Kidney (tissue), 14 donors: Measurements from ENCODE around the gene SEMA3A. TPM values are rescaled to one million over a fixed set of nuclear protein-coding genes. Genes with fewer than 3 reads are reported as not detected.

Experiments
- DNase-seq, 5 donors: peaks; one replicate each; pipeline ENCODE4 v3.0.0-alpha.2; 2013 to 2020
- FAIRE-seq: peaks from 2 replicates; lab custom pipeline; 2012; peaks lifted over from hg19 to GRCh38; lab: Jason Lieb, UNC
- H3K27ac ChIP-seq, 2 donors: one replicate each; pipeline ENCODE4 v1.7.0; 2013; ENCODE audit warnings: low read depth in 2 of 2, low read length in 2 of 2, inconsistent platforms in 1 of 2
- H3K27me3 ChIP-seq: one replicate; pipeline ENCODE4 v1.7.1; 2013; ENCODE audit warnings: low read length, inconsistent platforms; ENCODE audit not compliant: control insufficient read depth, insufficient read depth
- H3K36me3 ChIP-seq, 3 donors: one replicate each; pipeline versions ENCODE4 v1.7.0 to v1.7.1; 2013; ENCODE audit warnings: low read length in 3 of 3, control low read depth in 1 of 3, inconsistent platforms in 1 of 3; ENCODE audit not compliant: insufficient read depth in 3 of 3, control insufficient read depth in 2 of 3
- H3K4me1 ChIP-seq, 3 donors: one replicate each; pipeline versions ENCODE4 v1.7.0 to v1.7.1; 2013; ENCODE audit warnings: low read length in 3 of 3, inconsistent platforms in 1 of 3, low read depth in 1 of 3; ENCODE audit not compliant: control insufficient read depth in 2 of 3, insufficient read depth in 2 of 3
- H3K4me3 ChIP-seq, 3 donors: one replicate each; pipeline versions ENCODE4 v1.7.0 to v1.8.1; 2013; ENCODE audit warnings: low read length in 3 of 3, control low read depth in 1 of 3, inconsistent platforms in 1 of 3
- H3K9ac ChIP-seq, 3 donors: one replicate each; pipeline versions ENCODE4 v1.7.0 to v1.7.1; 2013; ENCODE audit warnings: low read length in 3 of 3, control low read depth in 1 of 3, inconsistent platforms in 1 of 3
- H3K9me3 ChIP-seq, 3 donors: one replicate each; pipeline versions ENCODE4 v1.7.0 to v1.7.1; 2013; ENCODE audit warnings: low read length in 3 of 3, control low read depth in 1 of 3, inconsistent platforms in 1 of 3; ENCODE audit not compliant: control insufficient read depth in 2 of 3, insufficient read depth in 1 of 3
- CTCF ChIP-seq: IDR thresholded peaks from 3 replicates; pipeline ENCODE4 v1.5.1; 2012; ENCODE audit warnings: mild to moderate bottlenecking, moderate library complexity, borderline replicate concordance; ENCODE audit not compliant: insufficient read depth; ENCODE audit errors: extremely low read depth
- intact Hi-C: fragments of 100-400 bp; cut with DNase I; formaldehyde crosslinking; loops from one replicate; pipeline ENCODE4 v1.11.1; 2022
- polyA plus RNA-seq: library from polyadenylated mRNA; stranded (reverse); fragments of 350-450 nt; fragmentation: Illumina TruSeq; extraction: RNeasy Lipid Tissue Mini Kit (QIAGEN cat#74804); gene quantifications from one replicate; pipeline ENCODE4 v1.2.3, GENCODE V29; 2014; ENCODE audit warnings: low read depth, low replicate concordance; ENCODE audit not compliant: insufficient read depth
- total RNA-seq: library from RNA; stranded (reverse); fragmentation: NEBNext Ultra II Directional; extraction: Animal tissue kit (Norgen Biotek cat#: 25700); gene quantifications from one replicate; pipeline ENCODE4 v1.2.1, GENCODE V29; 2021
- donor health status: control.
- donor health status: control.
- donor health status: control.
- donor health status: control.
- donor health status: control.
- donor health status: DM: yes; HTN: yes; CAD: no.
- donor health status: Normal renal cell carcinoma (clear cell type).

Gene SEMA3A
- total and polyA plus RNA-seq, 2 donors from 2014 or later = 0.34 to 10.7 TPM

- no peaks in the 10 kb centered on the region for H3K27me3 ChIP-seq
- TF ChIP-seq CTCF = no peak
- H3K9ac ChIP-seq = no peak overlapping the region
- no peaks in the 10 kb centered on the region for H3K4me1 ChIP-seq
- no peak overlapping the region for H3K4me3 ChIP-seq
- DNase-seq = no peak
- no peaks in the 10 kb centered on the region for H3K9me3 ChIP-seq
- H3K27ac ChIP-seq = no peak overlapping the region
- H3K36me3 ChIP-seq = no peaks in the 10 kb centered on the region
- intact Hi-C loops = no loop called here
- FAIRE-seq = no peak
Measured at GRCh38 chr7:84182301-84182700, 12.3 kb downstream of the SEMA3A start.

DNA sequence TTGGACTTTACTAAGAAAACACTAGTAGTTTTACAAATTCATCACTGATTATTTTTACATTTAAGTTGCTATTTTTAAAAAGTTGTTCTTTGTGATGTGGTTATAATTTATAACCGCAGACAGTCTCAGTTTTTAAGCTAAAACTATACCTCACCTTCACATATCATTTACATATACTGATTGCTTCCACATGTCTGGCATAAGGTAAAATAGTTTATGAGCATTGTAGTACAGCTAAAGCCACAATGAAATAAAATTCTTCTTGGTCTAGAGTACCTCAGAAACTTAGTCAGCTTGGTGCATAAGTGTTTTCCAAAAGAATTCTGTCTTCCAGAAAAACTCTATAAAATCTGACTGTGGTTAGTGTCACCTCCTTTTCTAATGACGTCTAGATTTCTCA lies 13.0 kb downstream of the SEMA3A start:
- intact Hi-C loops = no loop called here
- Histone ChIP-seq H3K9me3 (no peaks in the 10 kb centered on the region), H3K36me3 (no peaks in the 10 kb centered on the region), H3K27ac (no peak overlapping the region), H3K9ac (no peak overlapping the region), H3K4me3 (no peak overlapping the region), H3K27me3 (no peaks in the 10 kb centered on the region), H3K4me1 (no peaks in the 10 kb centered on the region)
- no peak for FAIRE-seq
- no peak for DNase-seq
- TF ChIP-seq CTCF = no peak

DNA sequence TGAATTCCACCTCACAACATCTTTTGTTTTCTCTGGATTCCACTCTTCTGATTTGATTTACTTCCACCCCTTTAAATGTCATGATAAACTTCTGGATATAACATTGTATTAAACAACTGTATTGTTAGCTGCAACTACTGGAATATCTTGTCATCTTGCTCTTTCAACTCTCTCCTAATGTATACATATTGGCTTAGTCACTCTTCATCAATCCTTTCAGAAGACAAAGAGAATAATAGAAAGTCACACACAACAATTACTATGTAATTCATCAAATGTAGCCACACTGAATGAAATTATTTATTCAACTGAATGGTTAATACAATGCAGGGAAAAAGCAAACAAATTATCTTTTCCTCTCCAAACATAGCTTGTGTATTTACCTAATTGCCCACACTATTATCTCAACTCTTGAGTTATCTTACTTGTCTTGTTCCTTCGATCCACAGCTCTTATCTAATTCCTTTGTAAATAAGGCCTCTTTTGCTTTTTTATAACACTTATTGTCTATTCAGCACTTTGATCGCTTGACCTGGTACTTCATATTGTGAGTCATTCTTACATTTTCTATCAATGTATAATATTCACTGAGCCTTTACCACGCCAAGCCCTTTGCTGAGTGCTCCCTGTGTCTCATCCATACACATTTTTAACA lies 16.7 kb downstream of the SEMA3A start:
- H3K9ac ChIP-seq = no peak overlapping the region
- DNase-seq = no peak
- H3K27ac ChIP-seq = no peak overlapping the region
- peaks cover 0 to 5% (median 0%) of the 10 kb centered on the region in 3 donors for H3K9me3 ChIP-seq
- no peaks in the 10 kb centered on the region for H3K4me1 ChIP-seq
- H3K36me3 ChIP-seq = no peaks in the 10 kb centered on the region
- H3K4me3 ChIP-seq = no peak overlapping the region
- no peak for FAIRE-seq
- no peak for TF ChIP-seq CTCF
- no peaks in the 10 kb centered on the region for H3K27me3 ChIP-seq
- intact Hi-C loops = no loop called here

- no peak for TF ChIP-seq CTCF
- H3K4me3 ChIP-seq = no peak overlapping the region
- no peak overlapping the region for H3K27ac ChIP-seq
- no peak for DNase-seq
- H3K4me1 ChIP-seq = no peaks in the 10 kb centered on the region
- no peak overlapping the region for H3K9ac ChIP-seq
- intact Hi-C loops = no loop called here
- no peak for FAIRE-seq
- H3K36me3 ChIP-seq = no peaks in the 10 kb centered on the region
- peaks cover 0 to 5% (median 0%) of the 10 kb centered on the region in 3 donors for H3K9me3 ChIP-seq
- H3K27me3 ChIP-seq = no peaks in the 10 kb centered on the region
Measured at GRCh38 chr7:84176716-84177115, 17.9 kb downstream of the SEMA3A start.
